ENCODE data around the gene CAMP.

The CAMP gene, protein sequence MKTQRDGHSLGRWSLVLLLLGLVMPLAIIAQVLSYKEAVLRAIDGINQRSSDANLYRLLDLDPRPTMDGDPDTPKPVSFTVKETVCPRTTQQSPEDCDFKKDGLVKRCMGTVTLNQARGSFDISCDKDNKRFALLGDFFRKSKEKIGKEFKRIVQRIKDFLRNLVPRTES

DNA sequence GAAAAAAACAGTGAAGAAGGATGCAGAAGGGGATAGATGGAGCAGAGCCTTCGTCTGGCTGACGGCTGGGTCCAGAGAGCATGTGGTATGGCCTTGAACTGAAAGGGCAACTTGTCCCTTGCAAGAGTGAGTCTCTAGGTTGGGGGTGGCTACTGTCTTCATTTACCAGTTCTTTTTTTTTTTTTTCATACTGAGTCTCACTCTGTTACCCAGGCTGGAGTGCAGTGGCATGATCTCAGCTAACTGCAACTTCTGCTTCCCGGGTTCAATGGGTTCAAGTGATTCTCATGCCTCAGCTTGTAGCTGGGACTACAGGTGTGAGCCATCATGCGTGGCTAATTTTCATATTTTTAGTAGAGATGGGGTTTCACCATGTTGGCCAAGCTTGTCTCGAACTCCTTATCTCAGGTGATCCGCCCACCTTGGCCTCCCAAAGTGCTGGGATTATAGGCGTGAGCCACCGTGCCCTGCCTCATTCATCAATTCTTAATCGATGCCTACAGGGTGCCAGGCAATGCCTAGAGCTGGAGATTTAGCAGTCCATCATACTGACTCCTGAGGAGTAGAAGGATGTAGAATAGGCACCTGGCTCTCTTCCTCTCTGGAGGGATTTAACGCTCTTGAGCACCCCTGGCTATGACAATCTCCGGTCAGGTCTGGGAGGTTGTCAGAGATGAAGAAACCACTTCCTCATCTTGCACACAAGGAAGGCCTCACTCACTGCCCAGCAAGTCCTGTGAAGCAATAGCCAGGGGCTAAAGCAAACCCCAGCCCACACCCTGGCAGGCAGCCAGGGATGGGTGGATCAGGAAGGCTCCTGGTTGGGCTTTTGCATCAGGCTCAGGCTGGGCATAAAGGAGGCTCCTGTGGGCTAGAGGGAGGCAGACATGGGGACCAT lies at the start of gene CAMP:
Gene CAMP, plus strand, starts transcription at position 880 of the 898 bp plus-strand sequence. Its CDS starts 17 bp downstream, at position 897.
- Histone ChIP-seq H3K9ac (ENCODE audit: low read length) (no peak within 1 kb of the TSS), H3K27me3 (ENCODE audit: control insufficient read depth in 1 of 2, insufficient read depth in 2 of 2, low read length in 2 of 2) (no peaks in the 10 kb centered on the region), H3K27ac (ENCODE audit: low read depth, low read length) (no peak within 1 kb of the TSS), H3K9me3 (ENCODE audit: low read length) (no peaks in the 10 kb centered on the region), H3K4me1 (ENCODE audit: insufficient read depth, low read length) (no peaks in the 10 kb centered on the region), H3K4me3 (ENCODE audit: low read depth in 1 of 2, low read length in 2 of 2) (no peak within 1 kb of the TSS), H3K36me3 (ENCODE audit: insufficient read depth, low read length) (no peaks in the 10 kb centered on the region)

DNA sequence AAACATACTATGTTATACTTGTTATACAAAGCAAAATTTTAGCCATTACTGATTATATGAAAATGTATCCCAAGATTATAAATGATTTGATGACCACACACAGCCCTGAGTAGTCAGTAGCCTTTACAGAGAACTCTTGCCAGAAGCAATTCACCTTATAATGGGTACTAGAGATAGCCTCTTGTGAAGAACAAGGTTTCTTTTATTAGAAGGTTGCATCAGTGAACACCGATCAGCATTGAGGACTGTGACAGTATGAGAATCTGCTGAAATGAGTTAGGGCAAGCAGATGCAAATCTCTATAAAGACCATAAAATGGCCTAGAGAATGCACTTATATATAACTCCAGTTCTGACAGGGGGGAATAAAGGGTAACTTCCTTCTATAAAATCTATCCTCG lies 45.2 kb upstream of the CAMP start:
- Histone ChIP-seq H3K9ac (ENCODE audit: low read length) (no peak overlapping the region), H3K36me3 (ENCODE audit: insufficient read depth, low read length) (no peaks in the 10 kb centered on the region), H3K27me3 (ENCODE audit: control insufficient read depth in 1 of 2, insufficient read depth in 2 of 2, low read length in 2 of 2) (no peaks in the 10 kb centered on the region), H3K27ac (ENCODE audit: low read depth, low read length) (no peak overlapping the region), H3K9me3 (ENCODE audit: low read length) (no peaks in the 10 kb centered on the region), H3K4me3 (ENCODE audit: low read depth in 1 of 2, low read length in 2 of 2) (no peak overlapping the region), H3K4me1 (ENCODE audit: insufficient read depth, low read length) (no peaks in the 10 kb centered on the region)

DNA sequence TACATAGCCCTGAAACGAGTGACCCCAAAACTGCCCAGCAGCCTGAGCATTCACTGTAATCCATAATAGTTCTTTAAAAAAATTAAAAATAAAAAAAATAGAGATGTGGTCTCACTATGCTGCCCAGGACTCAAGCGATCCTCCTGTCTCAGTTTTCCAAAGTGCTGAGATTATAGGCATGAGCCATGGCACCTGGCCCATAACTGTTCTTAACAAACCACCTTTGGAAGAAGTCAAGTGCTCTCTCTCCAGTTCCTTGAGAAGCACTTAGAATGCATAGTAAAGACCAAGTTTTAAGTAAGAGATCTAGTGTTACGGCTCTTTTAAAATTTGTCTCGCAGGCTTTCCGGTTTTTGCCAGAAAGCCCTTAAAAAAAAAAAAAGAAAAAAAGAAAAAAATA lies 43.3 kb upstream of the CAMP start:
- Histone ChIP-seq H3K4me1 (ENCODE audit: insufficient read depth, low read length) (no peaks in the 10 kb centered on the region), H3K27me3 (ENCODE audit: control insufficient read depth in 1 of 2, insufficient read depth in 2 of 2, low read length in 2 of 2) (no peaks in the 10 kb centered on the region), H3K9ac (ENCODE audit: low read length) (no peak overlapping the region), H3K27ac (ENCODE audit: low read depth, low read length) (no peak overlapping the region), H3K9me3 (ENCODE audit: low read length) (no peaks in the 10 kb centered on the region), H3K4me3 (ENCODE audit: low read depth in 1 of 2, low read length in 2 of 2) (no peak overlapping the region), H3K36me3 (ENCODE audit: insufficient read depth, low read length) (no peaks in the 10 kb centered on the region)

DNA sequence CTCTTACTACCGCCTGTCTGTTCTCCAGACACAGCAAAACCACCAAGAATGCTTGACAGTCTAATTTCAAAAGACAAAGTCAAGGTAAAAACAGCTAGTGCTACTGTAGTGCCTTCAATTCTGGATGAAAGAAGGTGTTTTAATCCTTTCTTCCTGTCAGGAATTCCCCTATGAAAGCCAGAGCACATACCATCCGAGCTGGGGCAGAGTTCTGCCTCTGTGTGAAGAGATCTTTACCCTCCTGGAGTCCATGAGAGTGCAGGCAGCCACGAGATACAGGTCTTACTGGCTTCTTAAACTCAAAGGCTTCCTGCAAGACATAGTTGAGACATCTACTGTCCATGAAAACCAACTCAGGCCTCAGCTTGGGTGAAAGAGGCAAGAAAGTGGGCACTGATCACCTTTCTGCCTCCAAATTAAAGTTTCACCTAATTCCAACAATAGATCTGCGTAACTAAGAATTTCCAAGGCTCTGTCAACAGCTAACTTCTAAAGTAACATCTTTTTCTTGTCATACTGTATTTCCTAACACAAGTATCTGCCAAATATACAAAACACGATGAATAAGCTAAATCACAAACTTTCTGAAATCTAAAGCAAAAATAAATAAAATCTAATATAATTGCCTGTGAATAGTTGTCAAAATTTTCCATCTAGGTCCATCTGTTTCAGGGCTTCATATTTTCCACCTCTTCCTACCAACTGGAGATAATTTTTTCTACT lies 42.6 kb upstream of the CAMP start:
- no peaks in the 10 kb centered on the region for H3K9me3 ChIP-seq (ENCODE audit: low read length)
- H3K36me3 ChIP-seq (ENCODE audit: insufficient read depth, low read length) = no peaks in the 10 kb centered on the region
- no peak overlapping the region for H3K27ac ChIP-seq (ENCODE audit: low read depth, low read length)
- no peak overlapping the region for H3K9ac ChIP-seq (ENCODE audit: low read length)
- no peaks in the 10 kb centered on the region for H3K4me1 ChIP-seq (ENCODE audit: insufficient read depth, low read length)
- H3K27me3 ChIP-seq (ENCODE audit: control insufficient read depth in 1 of 2, insufficient read depth in 2 of 2, low read length in 2 of 2) = no peaks in the 10 kb centered on the region
- H3K4me3 ChIP-seq (ENCODE audit: low read depth in 1 of 2, low read length in 2 of 2) = no peak overlapping the region

DNA sequence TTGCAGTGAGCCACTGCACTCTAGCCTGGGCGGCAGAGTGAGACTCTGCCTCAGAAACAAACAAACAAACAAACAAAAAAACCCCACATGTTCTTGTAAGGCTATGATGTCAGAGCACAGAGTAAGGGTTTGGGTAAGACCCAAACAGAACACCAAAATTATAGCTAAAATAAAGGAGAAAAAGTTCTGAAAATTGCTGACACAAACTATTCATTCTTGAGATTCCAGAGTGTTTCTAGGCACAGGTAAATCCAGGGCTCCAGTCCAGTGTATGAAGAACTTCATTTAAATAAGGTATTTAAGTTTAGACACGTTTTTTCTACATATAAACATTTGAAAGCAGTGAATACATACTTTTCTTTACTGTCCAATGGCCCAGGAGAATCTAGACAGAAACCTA lies 39.0 kb upstream of the CAMP start:
- H3K4me3 ChIP-seq (ENCODE audit: low read depth in 1 of 2, low read length in 2 of 2) = no peak overlapping the region
- no peaks in the 10 kb centered on the region for H3K9me3 ChIP-seq (ENCODE audit: low read length)
- peaks cover 17% of the 10 kb centered on the region for H3K4me1 ChIP-seq (ENCODE audit: insufficient read depth, low read length)
- no peak overlapping the region for H3K9ac ChIP-seq (ENCODE audit: low read length)
- no peaks in the 10 kb centered on the region for H3K36me3 ChIP-seq (ENCODE audit: insufficient read depth, low read length)
- H3K27ac ChIP-seq (ENCODE audit: low read depth, low read length) = no peak overlapping the region
- H3K27me3 ChIP-seq (ENCODE audit: control insufficient read depth in 1 of 2, insufficient read depth in 2 of 2, low read length in 2 of 2) = no peaks in the 10 kb centered on the region

DNA sequence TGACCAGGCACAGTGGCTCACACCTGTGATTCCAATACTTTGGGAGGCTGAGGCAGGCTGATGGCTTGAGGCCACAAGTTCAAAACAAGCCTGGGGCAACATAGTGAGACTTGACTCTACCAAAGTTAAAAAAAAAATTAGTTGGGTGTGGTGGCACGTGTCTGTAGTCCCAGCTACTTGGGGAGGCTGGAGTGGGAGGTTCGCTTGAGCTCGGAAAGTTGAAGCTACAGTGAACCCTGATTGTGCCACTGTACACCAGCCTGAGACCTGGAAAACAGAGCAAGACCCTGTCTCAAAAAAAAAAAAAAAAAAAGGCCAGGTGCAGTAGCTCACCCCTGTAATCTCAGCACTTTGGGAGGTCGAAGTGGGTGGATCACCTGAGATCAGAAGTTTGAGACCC lies 38.2 kb upstream of the CAMP start:
- no peak overlapping the region for H3K9ac ChIP-seq (ENCODE audit: low read length)
- H3K27me3 ChIP-seq (ENCODE audit: control insufficient read depth in 1 of 2, insufficient read depth in 2 of 2, low read length in 2 of 2) = no peaks in the 10 kb centered on the region
- H3K4me1 ChIP-seq (ENCODE audit: insufficient read depth, low read length) = peaks cover 17% of the 10 kb centered on the region
- H3K27ac ChIP-seq (ENCODE audit: low read depth, low read length) = no peak overlapping the region
- no peaks in the 10 kb centered on the region for H3K9me3 ChIP-seq (ENCODE audit: low read length)
- no peaks in the 10 kb centered on the region for H3K36me3 ChIP-seq (ENCODE audit: insufficient read depth, low read length)
- H3K4me3 ChIP-seq (ENCODE audit: low read depth in 1 of 2, low read length in 2 of 2) = no peak overlapping the region

DNA sequence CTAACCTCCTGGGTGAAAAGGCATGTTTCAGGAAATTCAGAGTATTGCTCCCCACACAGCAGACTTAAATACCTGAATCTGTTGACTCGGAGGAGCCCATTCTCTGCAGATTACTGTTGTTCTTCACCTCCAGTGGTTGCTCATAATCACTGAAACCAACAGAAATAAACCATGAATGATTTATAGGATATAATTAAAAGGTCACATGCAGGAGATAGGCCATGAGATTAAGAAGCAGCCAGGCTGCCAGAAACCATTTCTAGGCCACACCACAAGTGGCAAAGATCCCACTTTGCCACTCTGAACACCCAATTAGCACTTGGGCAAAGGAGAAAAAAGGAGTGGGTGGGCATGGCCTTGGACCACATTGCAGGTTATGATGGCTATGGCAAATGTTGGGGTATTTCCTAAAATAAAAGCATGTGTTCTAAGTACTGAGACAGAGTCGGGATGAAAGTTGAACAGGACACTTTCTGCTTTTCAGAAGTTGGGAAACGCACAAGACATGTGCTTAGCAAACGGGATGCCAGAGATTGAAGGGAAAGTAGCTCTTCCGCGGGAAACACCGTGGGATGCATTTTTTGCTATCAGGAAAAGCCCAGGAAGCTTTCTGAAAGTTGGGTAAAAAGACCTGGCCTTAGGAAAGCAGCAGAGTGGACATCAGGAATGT lies 36.5 kb upstream of the CAMP start:
- Histone ChIP-seq H3K4me3 (ENCODE audit: low read depth in 1 of 2, low read length in 2 of 2) (peak overlapping the region in 1 of 2 donors; percentile 76), H3K27me3 (ENCODE audit: control insufficient read depth in 1 of 2, insufficient read depth in 2 of 2, low read length in 2 of 2) (no peaks in the 10 kb centered on the region), H3K9me3 (ENCODE audit: low read length) (no peaks in the 10 kb centered on the region), H3K27ac (ENCODE audit: low read depth, low read length) (no peak overlapping the region), H3K4me1 (ENCODE audit: insufficient read depth, low read length) (peaks cover 17% of the 10 kb centered on the region), H3K9ac (ENCODE audit: low read length) (no peak overlapping the region), H3K36me3 (ENCODE audit: insufficient read depth, low read length) (no peaks in the 10 kb centered on the region)

DNA sequence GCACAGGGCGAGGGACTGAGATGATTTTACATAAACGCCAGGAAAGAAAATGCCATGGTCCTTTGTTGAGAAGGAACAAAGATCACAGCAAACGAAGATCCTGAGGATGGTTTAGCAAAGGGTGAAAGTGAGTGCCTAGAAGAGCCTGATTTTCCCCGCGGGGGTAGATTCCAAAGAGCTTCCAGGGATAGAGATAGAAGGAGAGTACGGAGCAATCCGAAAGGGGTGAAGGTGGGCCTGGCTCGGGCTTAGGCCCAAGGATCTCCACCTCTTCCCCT lies 36.1 kb upstream of the CAMP start:
- no peaks in the 10 kb centered on the region for H3K27me3 ChIP-seq (ENCODE audit: control insufficient read depth in 1 of 2, insufficient read depth in 2 of 2, low read length in 2 of 2)
- peaks cover 17% of the 10 kb centered on the region for H3K4me1 ChIP-seq (ENCODE audit: insufficient read depth, low read length)
- H3K9me3 ChIP-seq (ENCODE audit: low read length) = no peaks in the 10 kb centered on the region
- no peak overlapping the region for H3K27ac ChIP-seq (ENCODE audit: low read depth, low read length)
- no peak overlapping the region for H3K9ac ChIP-seq (ENCODE audit: low read length)
- H3K4me3 ChIP-seq (ENCODE audit: low read depth in 1 of 2, low read length in 2 of 2) = peak overlapping the region; percentile 76 to 88
- H3K36me3 ChIP-seq (ENCODE audit: insufficient read depth, low read length) = no peaks in the 10 kb centered on the region

DNA sequence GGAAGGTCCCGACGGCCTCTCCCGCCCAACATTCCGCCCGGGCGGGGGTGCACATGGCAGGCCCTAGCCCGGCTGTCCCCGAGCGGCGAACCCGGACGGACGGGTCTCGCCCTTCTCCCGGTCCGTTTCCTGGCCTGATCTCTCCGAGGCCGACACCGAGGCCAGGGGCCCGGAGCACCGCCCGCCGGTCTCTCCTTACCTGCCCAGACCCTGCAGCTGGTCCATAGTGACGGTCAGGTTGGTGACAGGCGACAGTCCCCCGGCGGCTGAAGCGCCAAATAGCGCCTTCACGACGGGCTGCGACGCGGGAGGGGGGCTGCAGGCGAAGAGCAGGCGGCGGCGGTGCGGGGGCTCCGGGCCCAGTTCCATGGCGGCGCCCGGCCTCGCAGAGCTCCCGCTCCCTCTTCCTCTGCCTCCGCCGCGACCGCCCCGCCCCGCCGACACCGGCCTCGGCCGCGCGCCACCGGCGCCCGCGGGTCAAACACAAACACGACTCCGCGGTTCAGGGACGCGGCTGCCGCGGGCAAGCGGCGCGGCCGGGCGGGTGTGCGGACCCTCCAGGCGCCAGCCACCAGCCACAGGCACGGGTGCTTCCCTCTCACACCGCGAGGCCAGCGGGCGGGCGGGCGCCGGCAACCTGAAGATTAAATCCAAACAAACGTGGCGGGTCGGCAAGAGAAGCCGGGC lies 35.6 kb upstream of the CAMP start:
- Histone ChIP-seq H3K9me3 (ENCODE audit: low read length) (no peaks in the 10 kb centered on the region), H3K4me3 (ENCODE audit: low read depth in 1 of 2, low read length in 2 of 2) (peak overlapping the region; percentile 76 to 88), H3K36me3 (ENCODE audit: insufficient read depth, low read length) (no peaks in the 10 kb centered on the region), H3K9ac (ENCODE audit: low read length) (no peak overlapping the region), H3K4me1 (ENCODE audit: insufficient read depth, low read length) (peaks cover 17% of the 10 kb centered on the region), H3K27me3 (ENCODE audit: control insufficient read depth in 1 of 2, insufficient read depth in 2 of 2, low read length in 2 of 2) (no peaks in the 10 kb centered on the region), H3K27ac (ENCODE audit: low read depth, low read length) (no peak overlapping the region)

DNA sequence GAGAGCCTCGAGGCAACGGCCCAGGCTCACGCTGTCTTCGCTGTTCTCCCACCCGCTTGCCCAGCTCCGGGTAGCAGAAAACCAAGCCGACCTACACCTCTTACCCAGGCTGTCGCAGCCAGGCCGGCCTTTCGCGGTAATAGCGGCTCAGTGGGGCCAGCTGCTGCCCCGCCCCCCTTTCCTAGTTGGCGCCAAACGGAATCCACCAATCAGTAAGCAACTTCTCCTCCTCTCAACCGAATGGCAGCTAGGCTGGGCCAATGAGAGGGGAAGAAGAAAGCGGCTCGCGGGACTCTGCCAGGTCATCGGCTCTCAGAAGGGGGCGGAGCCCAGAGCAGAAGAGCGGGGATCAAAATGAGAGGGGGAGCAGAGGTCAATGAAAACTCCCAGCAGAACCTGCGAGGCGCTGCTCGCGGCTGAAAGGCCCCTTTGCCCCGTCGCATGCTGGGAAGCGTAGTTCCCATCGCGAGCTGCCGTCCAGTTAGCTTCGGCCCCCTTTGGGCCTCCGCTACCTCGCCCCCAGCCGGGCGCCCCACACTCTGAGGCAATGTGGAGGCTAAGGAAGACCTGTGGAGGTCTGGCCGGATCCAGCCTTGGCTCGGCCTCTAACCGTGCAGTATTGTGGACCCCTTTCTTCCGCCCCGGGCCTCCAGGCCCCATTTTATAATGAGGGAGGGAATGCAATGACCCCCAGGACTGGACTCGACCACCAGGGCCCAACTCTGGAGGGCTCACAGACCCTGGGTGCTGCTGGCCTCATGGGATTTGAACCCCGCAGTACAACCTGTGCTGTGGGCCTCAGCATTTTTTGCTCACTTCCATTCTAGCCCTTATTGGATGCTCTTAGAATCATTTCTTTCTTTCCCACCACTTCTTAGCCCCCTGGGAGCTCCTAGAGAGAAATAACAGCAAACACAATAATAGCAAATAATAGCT lies 34.8 kb upstream of the CAMP start, which contains the start of gene CDC25A:
Gene CDC25A, minus strand, starts transcription at position 152 of the 936 bp plus-strand sequence. CDS start 470 bp downstream, outside the sequence.
- no peaks in the 10 kb centered on the region for H3K9me3 ChIP-seq (ENCODE audit: low read length)
- peaks cover 17% of the 10 kb centered on the region for H3K4me1 ChIP-seq (ENCODE audit: insufficient read depth, low read length)
- H3K36me3 ChIP-seq (ENCODE audit: insufficient read depth, low read length) = no peaks in the 10 kb centered on the region
- no peaks in the 10 kb centered on the region for H3K27me3 ChIP-seq (ENCODE audit: control insufficient read depth in 1 of 2, insufficient read depth in 2 of 2, low read length in 2 of 2)
- no peak within 1 kb of the TSS for H3K9ac ChIP-seq (ENCODE audit: low read length)
- H3K27ac ChIP-seq (ENCODE audit: low read depth, low read length) = peak within 1 kb of the TSS; percentile 4
- H3K4me3 ChIP-seq (ENCODE audit: low read depth in 1 of 2, low read length in 2 of 2) = peak within 1 kb of the TSS; percentile 76 to 88

All from muscle layer of colon (tissue), 2 donors.